H9 (cell line): ENCODE results near the gene WRAP73. TPM values are rescaled to one million over a fixed set of nuclear protein-coding genes. Genes with fewer than 3 reads are reported as not detected.

Source experiments
- DNase-seq: peaks from one replicate; pipeline ENCODE4 v3.0.0-alpha.2; 2017
- H2AFZ ChIP-seq: one replicate; pipeline ENCODE4 v1.6.1; 2013; ENCODE audit warnings: mild to moderate bottlenecking, low read length, control low read depth, moderate library complexity
- H2AK5ac ChIP-seq: 2 replicates; pipeline ENCODE4 v1.6.1; 2013; ENCODE audit warnings: low read length, control low read depth, mixed read lengths; ENCODE audit not compliant: insufficient read length
- H2BK120ac ChIP-seq: one replicate; pipeline ENCODE4 v1.6.1; 2013; ENCODE audit warnings: low read depth, mild to moderate bottlenecking, low read length, control low read depth, inconsistent platforms; ENCODE audit not compliant: poor library complexity, severe bottlenecking
- H2BK12ac ChIP-seq: 2 replicates; pipeline ENCODE4 v1.6.1; 2013; ENCODE audit warnings: low read length, control low read depth, mixed read lengths, low read depth; ENCODE audit not compliant: insufficient read length
- H2BK15ac ChIP-seq: 2 replicates; pipeline ENCODE4 v1.6.1; 2013; ENCODE audit warnings: low read depth, low read length, control low read depth
- H2BK20ac ChIP-seq: one replicate; pipeline ENCODE4 v1.6.1; 2013; ENCODE audit warnings: low read depth, mild to moderate bottlenecking, low read length, control low read depth, inconsistent platforms; ENCODE audit not compliant: poor library complexity, severe bottlenecking
- H2BK5ac ChIP-seq: 2 replicates; pipeline ENCODE4 v1.6.1; 2013; ENCODE audit warnings: low read length, control low read depth, mixed read lengths; ENCODE audit not compliant: insufficient read length
- H3K14ac ChIP-seq: 2 replicates; pipeline ENCODE4 v1.6.1; 2013; ENCODE audit warnings: low read length, control low read depth; ENCODE audit not compliant: insufficient read depth
- H3K18ac ChIP-seq: 2 replicates; pipeline ENCODE4 v1.6.1; 2013; ENCODE audit warnings: low read depth, mild to moderate bottlenecking, mixed read lengths, low read length, control low read depth; ENCODE audit not compliant: insufficient read length
- H3K23ac ChIP-seq: 2 replicates; pipeline ENCODE4 v1.6.1; 2013; ENCODE audit warnings: low read length, control low read depth, mixed read lengths, low read depth; ENCODE audit not compliant: insufficient read length
- H3K23me2 ChIP-seq: 2 replicates; pipeline ENCODE4 v1.6.1; 2013; ENCODE audit warnings: low read depth, mild to moderate bottlenecking, mixed read lengths, low read length, control low read depth; ENCODE audit not compliant: insufficient read length, poor library complexity, severe bottlenecking
- H3K27ac ChIP-seq: 2 replicates; pipeline ENCODE4 v1.5.1; 2013; ENCODE audit warnings: low read length, control low read depth, mixed read lengths, low read depth; ENCODE audit not compliant: insufficient read length
- H3K27me3 ChIP-seq: 2 replicates; pipeline ENCODE4 v1.6.1; 2013; ENCODE audit warnings: low read length, control low read depth, inconsistent platforms; ENCODE audit not compliant: insufficient read depth
- H3K4ac ChIP-seq: 2 replicates; pipeline ENCODE4 v1.6.1; 2013; ENCODE audit warnings: low read depth, mild to moderate bottlenecking, control low read depth, inconsistent platforms, low read length, moderate library complexity
- H3K4me1 ChIP-seq: 2 replicates; pipeline ENCODE4 v1.6.1; 2013; ENCODE audit warnings: low read length, control low read depth, inconsistent platforms; ENCODE audit not compliant: insufficient read depth
- H3K4me2 ChIP-seq: 2 replicates; pipeline ENCODE4 v1.6.1; 2013; ENCODE audit warnings: low read length, control low read depth, mixed read lengths; ENCODE audit not compliant: insufficient read length, insufficient read depth
- H3K56ac ChIP-seq: 2 replicates; pipeline ENCODE4 v1.6.1; 2013; ENCODE audit warnings: low read depth, mild to moderate bottlenecking, mixed read lengths, low read length, control low read depth; ENCODE audit not compliant: insufficient read length
- H3K79me1 ChIP-seq: 2 replicates; pipeline ENCODE4 v1.6.1; 2013; ENCODE audit warnings: low read depth, mild to moderate bottlenecking, moderate library complexity, low read length, control low read depth, inconsistent platforms; ENCODE audit not compliant: insufficient read depth, poor library complexity, severe bottlenecking
- H3K79me2 ChIP-seq: 2 replicates; pipeline ENCODE4 v1.6.1; 2013; ENCODE audit warnings: low read length, control low read depth, inconsistent platforms; ENCODE audit not compliant: insufficient read depth
- H3K9ac ChIP-seq: 2 replicates; pipeline ENCODE4 v1.6.1; 2013; ENCODE audit warnings: low read length, control low read depth, mixed read lengths; ENCODE audit not compliant: insufficient read length; ENCODE audit errors: extremely low read depth
- H3K9me3 ChIP-seq: one replicate; pipeline ENCODE4 v1.6.1; 2013; ENCODE audit warnings: low read depth, low read length, inconsistent platforms; ENCODE audit not compliant: control insufficient read depth
- H3T11ph ChIP-seq: one replicate; pipeline ENCODE4 v1.6.1; 2013; ENCODE audit warnings: mild to moderate bottlenecking, low read length, control low read depth, inconsistent platforms
- H4K20me1 ChIP-seq: one replicate; pipeline ENCODE4 v1.6.1; 2013; ENCODE audit not compliant: control insufficient read depth, insufficient read length, insufficient read depth
- H4K5ac ChIP-seq: 2 replicates; pipeline ENCODE4 v1.6.1; 2013; ENCODE audit warnings: low read depth, mild to moderate bottlenecking, mixed read lengths, low read length, control low read depth; ENCODE audit not compliant: insufficient read length
- H4K8ac ChIP-seq: replicated peaks from 2 replicates; pipeline ENCODE4 v1.6.1; 2013; ENCODE audit warnings: low read length, control low read depth, mixed read lengths, low read depth; ENCODE audit not compliant: insufficient read length
- H4K91ac ChIP-seq: 2 replicates; pipeline ENCODE4 v1.6.1; 2013; ENCODE audit warnings: low read depth, mild to moderate bottlenecking, moderate library complexity, mixed read lengths, low read length, control low read depth; ENCODE audit not compliant: insufficient read length
- H3K27ac Mint-ChIP-seq, 3 experiments: 2 replicates in 2 of 3; 3 replicates in 1 of 3; pipeline ENCODE4 v1.8.0; 2020 to 2021; ENCODE audit warnings: mixed read lengths in 3 of 3, mild to moderate bottlenecking in 1 of 3, moderate library complexity in 1 of 3
- H3K27me3 Mint-ChIP-seq: 2 replicates; pipeline ENCODE4 v1.8.0; 2021; ENCODE audit warnings: low read depth, mild to moderate bottlenecking, moderate library complexity, mixed read lengths
- H3K36me3 Mint-ChIP-seq, 3 experiments: 2 replicates in 2 of 3; 3 replicates in 1 of 3; pipeline ENCODE4 v1.8.0; 2020 to 2021; ENCODE audit warnings: low read depth in 3 of 3, mixed read lengths in 3 of 3; ENCODE audit not compliant: insufficient read depth in 1 of 3
- H3K4me1 Mint-ChIP-seq, 2 experiments: 2 replicates each; pipeline ENCODE4 v1.8.0; 2020; ENCODE audit warnings: mixed read lengths in 2 of 2
- H3K4me3 Mint-ChIP-seq, 2 experiments: 2 replicates in 1 of 2; 3 replicates in 1 of 2; pipeline ENCODE4 v1.8.0; 2020 to 2021; ENCODE audit warnings: mild to moderate bottlenecking in 2 of 2, mixed read lengths in 2 of 2, moderate library complexity in 1 of 2
- H3K9me3 Mint-ChIP-seq, 2 experiments: 2 replicates in 1 of 2; 3 replicates in 1 of 2; pipeline ENCODE4 v1.8.0; 2020; ENCODE audit warnings: mild to moderate bottlenecking in 2 of 2, mixed read lengths in 2 of 2, moderate library complexity in 1 of 2
- CTCF ChIP-seq: fragments of 200-600 bp; sonication (generic); conservative IDR thresholded peaks from 3 replicates; pipeline ENCODE4 v1.8.0; 2021; ENCODE audit warnings: antibody characterized with exemption, mild to moderate bottlenecking
- WGBS: extraction: QIAGEN DNeasy Blood & Tissue Kit; methylation state at CpG from one replicate; pipeline ENCODE4 v1.1.7; 2013; ENCODE audit warnings: missing lambda C conversion rate, low lambda C conversion rate, mixed read lengths; ENCODE audit not compliant: insufficient read length; ENCODE audit errors: extremely low coverage; 5-methylcytosine and 5-hydroxymethylcytosine counted together
- total RNA-seq: library from RNA; stranded (reverse); gene quantifications from 2 replicates; pipeline ENCODE4 v1.2.1, GENCODE V29; 2021

The WRAP73 gene
- total RNA-seq, 1 experiment from 2014 or later, result 28.4 TPM

GRCh38 chr1:3626025-3626424 lies 23.9 kb downstream of the WRAP73 start:
- Histone ChIP-seq H3K9ac (no peak overlapping the region), H2AFZ (no peak overlapping the region), H3K9me3 (no peaks in the 10 kb centered on the region), H4K91ac (no peak overlapping the region), H3K4me1 (no peaks in the 10 kb centered on the region), H3K14ac (no peak overlapping the region), H3K18ac (no peak overlapping the region), H2BK20ac (no peak overlapping the region), H3K4ac (no peak overlapping the region), H4K8ac (no peak overlapping the region), H3K4me2 (peak overlapping the region; percentile 42), H3K27ac (no peak overlapping the region), H3T11ph (no peak overlapping the region), H2BK15ac (no peak overlapping the region), H3K79me2 (no peaks in the 10 kb centered on the region), H2BK120ac (no peak overlapping the region), H3K79me1 (no peaks in the 10 kb centered on the region), H2AK5ac (no peak overlapping the region), H3K56ac (no peak overlapping the region), H2BK5ac (no peak overlapping the region), H2BK12ac (no peak overlapping the region), H4K20me1 (no peaks in the 10 kb centered on the region), H3K27me3 (no peaks in the 10 kb centered on the region), H3K23ac (no peak overlapping the region), H3K23me2 (peaks cover 9% of the 10 kb centered on the region), H4K5ac (no peak overlapping the region)
- H3K4me1 Mint-ChIP-seq, result peaks cover 11 to 14% of the 10 kb centered on the region in 2 experiments
- TF ChIP-seq CTCF, result no peak
- WGBS, result no CpG with 5 or more reads among the region's 4 CpGs
- H3K36me3 Mint-ChIP-seq, result peaks cover 4 to 29% (median 29%) of the 10 kb centered on the region in 3 experiments; a peak in 6 of 7 replicates
- peak overlapping the region; percentile 87 to 92 for H3K4me3 Mint-ChIP-seq
- H3K9me3 Mint-ChIP-seq, result no peaks in the 10 kb centered on the region
- H3K27me3 Mint-ChIP-seq, result peaks cover 6% of the 10 kb centered on the region
- H3K27ac Mint-ChIP-seq, result no peak overlapping the region
- DNase-seq, result no peak
